B cell (primary cell): Measurements from ENCODE around the gene NOD2. TPM values are rescaled to one million over a fixed set of nuclear protein-coding genes. Genes with fewer than 3 reads are reported as not detected.

Source experiments
- ATAC-seq: fragments of 200-7000 bp; cut with Tn5 transposase; one replicate; pipeline ENCODE4 v1.10.0; 2021; ENCODE audit warnings: low read depth, mild to moderate bottlenecking, moderate number of reproducible peaks, moderate library complexity
- CTCF ChIA-PET: fragments of 350-600 bp; sonication (Branson Sonifier 250); formaldehyde crosslinking; loops from one replicate; lab custom pipeline; 2021; ENCODE audit warnings: antibody characterized with exemption, inconsistent platforms; lab: Charles Lee
- POLR2A ChIA-PET: fragments of 350-600 bp; sonication (Branson Sonifier 250); formaldehyde crosslinking; loops from one replicate; lab custom pipeline; 2021; ENCODE audit warnings: antibody characterized with exemption; lab: Charles Lee
- DNase-seq: peaks from one replicate; pipeline ENCODE4 v3.0.0; 2013
- H2AFZ ChIP-seq: 2 replicates; pipeline ENCODE4 v1.6.1; 2012; ENCODE audit warnings: mild to moderate bottlenecking, low read depth, low read length; ENCODE audit not compliant: insufficient read depth, poor library complexity, severe bottlenecking
- H3K27ac ChIP-seq, 2 donors: 1 replicate in 1 of 2; 2 replicates in 1 of 2; pipeline ENCODE4 v1.5.1; 2012 to 2013; ENCODE audit warnings: low read length in 2 of 2, mild to moderate bottlenecking in 2 of 2, moderate library complexity in 1 of 2
- H3K27me3 ChIP-seq, 4 experiments: fragments of 200-600 bp in 1 of 4; sonication (generic) in 1 of 4; replicated peaks in 1 of 4; 1 replicate in 2 of 4; 2 replicates in 2 of 4; pipeline versions ENCODE4 v1.6.1 to v1.7.0; 2013 to 2016; ENCODE audit warnings: low read length in 3 of 4, mild to moderate bottlenecking in 2 of 4, mixed read lengths in 1 of 4, moderate library complexity in 1 of 4; ENCODE audit not compliant: insufficient read depth in 4 of 4, control insufficient read depth in 3 of 4; ENCODE audit errors: control extremely low read depth in 1 of 4
- H3K36me3 ChIP-seq, 2 experiments: replicated peaks in 1 of 2; 1 replicate in 1 of 2; 2 replicates in 1 of 2; pipeline versions ENCODE4 v1.6.1 to v1.7.1; 2013; ENCODE audit warnings: low read length in 1 of 2; ENCODE audit not compliant: insufficient read depth in 2 of 2, control insufficient read depth in 1 of 2; ENCODE audit errors: control extremely low read depth in 1 of 2, extremely low read depth in 1 of 2
- H3K4me1 ChIP-seq, 2 donors: fragments of 200-600 bp in 1 of 2; sonication (generic) in 1 of 2; 1 replicate in 1 of 2; 2 replicates in 1 of 2; pipeline versions ENCODE4 v1.5.1 to v1.6.1; 2013 to 2017; ENCODE audit warnings: low read length in 2 of 2; ENCODE audit not compliant: control insufficient read depth in 2 of 2, insufficient read depth in 2 of 2
- H3K4me2 ChIP-seq: replicated peaks from 2 replicates; pipeline ENCODE3; 2012; ENCODE audit warnings: mild to moderate bottlenecking, low read depth, low read length; ENCODE audit not compliant: poor library complexity, severe bottlenecking
- H3K4me3 ChIP-seq, 5 experiments: fragments of 200-600 bp in 1 of 5; sonication (generic) in 1 of 5; 1 replicate in 3 of 5; 2 replicates in 2 of 5; pipeline versions ENCODE4 v1.5.1 to v1.7.0; 2011 to 2016; ENCODE audit warnings: low read length in 4 of 5, mild to moderate bottlenecking in 4 of 5, low read depth in 2 of 5, control low read depth in 1 of 5, moderate library complexity in 1 of 5; ENCODE audit not compliant: insufficient read depth in 1 of 5; ENCODE audit errors: control extremely low read depth in 1 of 5, extremely low read depth in 1 of 5
- H3K79me2 ChIP-seq: fragments of 200-600 bp; sonication (generic); one replicate; pipeline ENCODE4 v1.6.0; 2016; ENCODE audit warnings: low read length; ENCODE audit not compliant: control insufficient read depth, insufficient read depth
- H3K9ac ChIP-seq: fragments of 200-600 bp; sonication (generic); 2 replicates; pipeline ENCODE4 v1.6.1; 2017; ENCODE audit warnings: mild to moderate bottlenecking, low read length, moderate library complexity
- H3K9me3 ChIP-seq, 3 donors: one replicate each; pipeline versions ENCODE4 v1.6.1 to v1.7.1; 2013; ENCODE audit warnings: low read length in 2 of 3; ENCODE audit not compliant: control insufficient read depth in 2 of 3, insufficient read depth in 1 of 3; ENCODE audit errors: control extremely low read depth in 1 of 3
- H4K20me1 ChIP-seq: 2 replicates; pipeline ENCODE4 v1.6.0; 2012; ENCODE audit warnings: mild to moderate bottlenecking, low read length; ENCODE audit not compliant: insufficient read depth, control insufficient read depth, poor library complexity, severe bottlenecking
- H3K27ac Mint-ChIP-seq: one replicate; pipeline ENCODE4 v1.8.0; 2021; ENCODE audit warnings: mixed read lengths
- H3K27me3 Mint-ChIP-seq: one replicate; pipeline ENCODE4 v1.8.0; 2021; ENCODE audit warnings: mixed read lengths
- H3K4me1 Mint-ChIP-seq: one replicate; pipeline ENCODE4 v1.8.0; 2021; ENCODE audit warnings: mixed read lengths
- H3K4me3 Mint-ChIP-seq: one replicate; pipeline ENCODE4 v1.8.0; 2021; ENCODE audit warnings: mixed read lengths
- H3K9me3 Mint-ChIP-seq: one replicate; pipeline ENCODE4 v1.8.0; 2022; ENCODE audit warnings: mixed read lengths; ENCODE audit not compliant: insufficient read depth
- CTCF ChIP-seq: fragments of 200-600 bp; IDR thresholded peaks from one replicate; pipeline ENCODE4 v1.8.0; 2022; ENCODE audit warnings: antibody characterized with exemption, mild to moderate bottlenecking
- EZH2 ChIP-seq: IDR thresholded peaks from 2 replicates; pipeline ENCODE4 v1.6.1; 2012; ENCODE audit warnings: borderline replicate concordance, low read depth, mild to moderate bottlenecking, moderate library complexity, low read length; ENCODE audit not compliant: insufficient read depth, poor library complexity, severe bottlenecking
- WGBS: methylation state at CpG from one replicate; pipeline ENCODE4 v1.1.5; 2013; ENCODE audit warnings: missing lambda C conversion rate; ENCODE audit not compliant: insufficient coverage; 5-methylcytosine and 5-hydroxymethylcytosine counted together
- intact Hi-C: fragments of 100-400 bp; cut with micrococcal nuclease; formaldehyde crosslinking; loops from one replicate; pipeline ENCODE4 v1.10.0; 2022
- polyA plus RNA-seq: library from polyadenylated mRNA; depleted of rRNA; stranded (reverse); fragments of >200 nt; gene quantifications from 2 replicates; pipeline ENCODE4 v1.2.3, GENCODE V29; 2012
- total RNA-seq, 2 donors: library from RNA; stranded (reverse); fragments of 120-200 nt in 1 of 2; gene quantifications; 1 replicate in 1 of 2; 2 replicates in 1 of 2; pipeline versions ENCODE4 v1.2.3 to v1.2.4, GENCODE V29; 2013 to 2022

Gene NOD2
- total and polyA plus RNA-seq, 2 donors (not counting 1 experiment from before 2014, with no cell fraction given): 1.2 to 1.8 TPM

GRCh38 chr16:50696575-50697420 is 3.4 kb downstream of the NOD2 start:
- ChIA-PET CTCF (interaction anchor here (1.0 to 2.1 kb wide), 4 partner anchors 10 to 16 kb away, joined by 3 to 8 read pairs (median 4); partner anchors contain the start of gene SNX20), POLR2A (interaction anchor here (0.9 to 1.6 kb wide), 3 partner anchors 13 to 16 kb away, joined by 3 to 10 read pairs (median 3); partner anchors contain the start of gene SNX20)
- Histone ChIP-seq H2AFZ (peak overlapping the region; percentile 38), H3K4me3 (no peak overlapping the region), H3K27ac (peak overlapping the region in 1 of 2 donors; percentile 39), H3K9ac (no peak overlapping the region), H3K27me3 (no peaks in the 10 kb centered on the region), H3K79me2 (no peaks in the 10 kb centered on the region), H3K4me2 (peak overlapping the region; percentile 81), H4K20me1 (no peaks in the 10 kb centered on the region), H3K36me3 (no peaks in the 10 kb centered on the region), H3K4me1 (peaks cover 43 to 44% of the 10 kb centered on the region in 2 donors), H3K9me3 (no peaks in the 10 kb centered on the region)
- ATAC-seq (no peak), DNase-seq (no peak)
- WGBS: 81% methylated on average over 14 of the region's 15 CpGs
- intact Hi-C loops: no loop called here
- TF ChIP-seq CTCF (no peak), EZH2 (no peak)
- H3K4me1 Mint-ChIP-seq: peaks cover 63% of the 10 kb centered on the region
- H3K9me3 Mint-ChIP-seq: no peaks in the 10 kb centered on the region
- no peaks in the 10 kb centered on the region for H3K27me3 Mint-ChIP-seq
- peak overlapping the region; percentile 85 for H3K27ac Mint-ChIP-seq
- H3K4me3 Mint-ChIP-seq: peak overlapping the region; percentile 29

- peak overlapping the region; percentile 81 for H3K4me2 ChIP-seq
- TF ChIP-seq EZH2: no peak
- TF ChIP-seq CTCF: no peak
- H3K79me2 ChIP-seq: no peaks in the 10 kb centered on the region
- 100% methylated on average over 3 of the region's 5 CpGs for WGBS
- ATAC-seq: no peak
- no peaks in the 10 kb centered on the region for H3K9me3 ChIP-seq
- no peaks in the 10 kb centered on the region for H3K27me3 Mint-ChIP-seq
- H3K4me1 Mint-ChIP-seq: peaks cover 61% of the 10 kb centered on the region
- H3K27ac ChIP-seq: peak overlapping the region; percentile 50 to 59
- DNase-seq: no peak
- H3K27ac Mint-ChIP-seq: peak overlapping the region; percentile 85
- no peaks in the 10 kb centered on the region for H3K36me3 ChIP-seq
- ChIA-PET POLR2A (interaction anchor here (0.8 to 1.6 kb wide), 4 partner anchors 11 to 44 kb away, joined by 3 to 10 read pairs (median 4); partner anchors contain the start of genes CYLD and SNX20), CTCF (interaction anchor here (1.0 to 2.1 kb wide), 3 partner anchors 10 to 16 kb away, joined by 4 to 8 read pairs (median 5); partner anchors contain the start of gene SNX20)
- peak overlapping the region; percentile 65 for H3K9ac ChIP-seq
- peak overlapping the region; percentile 86 for H3K4me3 Mint-ChIP-seq
- H2AFZ ChIP-seq: peak overlapping the region; percentile 70
- H3K9me3 Mint-ChIP-seq: no peaks in the 10 kb centered on the region
- no peaks in the 10 kb centered on the region for H4K20me1 ChIP-seq
- H3K4me3 ChIP-seq: peak overlapping the region in 1 of 5 experiments; percentile 64
- intact Hi-C loops: no loop called here
- no peaks in the 10 kb centered on the region for H3K27me3 ChIP-seq
- peaks cover 43 to 44% of the 10 kb centered on the region in 2 donors for H3K4me1 ChIP-seq
Observed at GRCh38 chr16:50697421-50697715, 4.0 kb downstream of the NOD2 start.
